Mesothelial cell of epicardium (in vitro differentiated cells): ENCODE results near the gene CYTH4. TPM values are rescaled to one million over a fixed set of nuclear protein-coding genes. Genes with fewer than 3 reads are reported as not detected.

Source experiments
- DNase-seq, 2 experiments: peaks; one replicate each; pipeline ENCODE4 v3.0.0; 2021; ENCODE audit warnings: low spot score in 2 of 2; ENCODE audit not compliant: unreplicated experiment in 2 of 2
- H3K27ac Mint-ChIP-seq: 2 replicates; pipeline ENCODE4 v1.8.0; 2021; ENCODE audit warnings: mixed read lengths
- H3K27me3 Mint-ChIP-seq: 2 replicates; pipeline ENCODE4 v1.8.0; 2021; ENCODE audit warnings: low read depth, mixed read lengths
- H3K36me3 Mint-ChIP-seq: 2 replicates; pipeline ENCODE4 v1.8.0; 2021; ENCODE audit warnings: mixed read lengths
- H3K4me1 Mint-ChIP-seq: 2 replicates; pipeline ENCODE4 v1.8.0; 2021; ENCODE audit warnings: mixed read lengths
- H3K4me3 Mint-ChIP-seq: 2 replicates; pipeline ENCODE4 v1.8.0; 2021; ENCODE audit warnings: mild to moderate bottlenecking, moderate library complexity, mixed read lengths
- H3K9me3 Mint-ChIP-seq: 2 replicates; pipeline ENCODE4 v1.8.0; 2021; ENCODE audit warnings: mixed read lengths
- total RNA-seq: library from RNA; stranded (reverse); gene quantifications from 3 replicates; pipeline ENCODE4 v1.2.1, GENCODE V29; 2021
- TF ChIP-seq, protein P1 (sequence below): fragments of 200-600 bp; sonication (generic); IDR thresholded peaks from one replicate; pipeline ENCODE4 v1.5.0; 2021; ENCODE audit warnings: antibody characterized with exemption; ENCODE audit not compliant: unreplicated experiment

CYTH4 gene
- total RNA-seq, 1 donor from 2014 or later, result not detected

DNA sequence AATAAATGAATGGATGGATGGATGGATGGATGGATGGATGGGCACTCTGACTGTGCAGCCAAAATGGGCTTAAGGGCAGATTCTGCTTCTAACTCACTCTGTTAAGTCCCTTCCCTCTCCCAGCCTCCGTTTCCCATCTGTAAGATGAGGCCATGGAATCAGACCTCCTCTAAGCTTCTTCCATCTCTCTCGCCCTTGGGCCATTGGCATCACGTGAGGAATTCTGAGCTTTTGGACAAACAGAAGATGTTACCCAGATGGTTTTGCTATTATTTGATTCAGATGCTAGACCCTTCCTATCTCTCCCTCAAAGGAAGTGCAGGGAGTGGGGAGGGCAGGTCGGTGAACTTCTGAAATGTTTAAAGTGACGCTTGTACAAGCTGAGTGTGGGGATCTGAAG lies 4.0 kb upstream of the CYTH4 start:
- Mint-ChIP-seq H3K4me3 (no peak overlapping the region), H3K9me3 (no peaks in the 10 kb centered on the region), H3K27ac (no peak overlapping the region), H3K4me1 (no peaks in the 10 kb centered on the region), H3K27me3 (peaks cover 24% of the 10 kb centered on the region), H3K36me3 (no peaks in the 10 kb centered on the region)
- TF ChIP-seq, protein P1, sequence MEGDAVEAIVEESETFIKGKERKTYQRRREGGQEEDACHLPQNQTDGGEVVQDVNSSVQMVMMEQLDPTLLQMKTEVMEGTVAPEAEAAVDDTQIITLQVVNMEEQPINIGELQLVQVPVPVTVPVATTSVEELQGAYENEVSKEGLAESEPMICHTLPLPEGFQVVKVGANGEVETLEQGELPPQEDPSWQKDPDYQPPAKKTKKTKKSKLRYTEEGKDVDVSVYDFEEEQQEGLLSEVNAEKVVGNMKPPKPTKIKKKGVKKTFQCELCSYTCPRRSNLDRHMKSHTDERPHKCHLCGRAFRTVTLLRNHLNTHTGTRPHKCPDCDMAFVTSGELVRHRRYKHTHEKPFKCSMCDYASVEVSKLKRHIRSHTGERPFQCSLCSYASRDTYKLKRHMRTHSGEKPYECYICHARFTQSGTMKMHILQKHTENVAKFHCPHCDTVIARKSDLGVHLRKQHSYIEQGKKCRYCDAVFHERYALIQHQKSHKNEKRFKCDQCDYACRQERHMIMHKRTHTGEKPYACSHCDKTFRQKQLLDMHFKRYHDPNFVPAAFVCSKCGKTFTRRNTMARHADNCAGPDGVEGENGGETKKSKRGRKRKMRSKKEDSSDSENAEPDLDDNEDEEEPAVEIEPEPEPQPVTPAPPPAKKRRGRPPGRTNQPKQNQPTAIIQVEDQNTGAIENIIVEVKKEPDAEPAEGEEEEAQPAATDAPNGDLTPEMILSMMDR, result no peak
- no peak for DNase-seq

DNA sequence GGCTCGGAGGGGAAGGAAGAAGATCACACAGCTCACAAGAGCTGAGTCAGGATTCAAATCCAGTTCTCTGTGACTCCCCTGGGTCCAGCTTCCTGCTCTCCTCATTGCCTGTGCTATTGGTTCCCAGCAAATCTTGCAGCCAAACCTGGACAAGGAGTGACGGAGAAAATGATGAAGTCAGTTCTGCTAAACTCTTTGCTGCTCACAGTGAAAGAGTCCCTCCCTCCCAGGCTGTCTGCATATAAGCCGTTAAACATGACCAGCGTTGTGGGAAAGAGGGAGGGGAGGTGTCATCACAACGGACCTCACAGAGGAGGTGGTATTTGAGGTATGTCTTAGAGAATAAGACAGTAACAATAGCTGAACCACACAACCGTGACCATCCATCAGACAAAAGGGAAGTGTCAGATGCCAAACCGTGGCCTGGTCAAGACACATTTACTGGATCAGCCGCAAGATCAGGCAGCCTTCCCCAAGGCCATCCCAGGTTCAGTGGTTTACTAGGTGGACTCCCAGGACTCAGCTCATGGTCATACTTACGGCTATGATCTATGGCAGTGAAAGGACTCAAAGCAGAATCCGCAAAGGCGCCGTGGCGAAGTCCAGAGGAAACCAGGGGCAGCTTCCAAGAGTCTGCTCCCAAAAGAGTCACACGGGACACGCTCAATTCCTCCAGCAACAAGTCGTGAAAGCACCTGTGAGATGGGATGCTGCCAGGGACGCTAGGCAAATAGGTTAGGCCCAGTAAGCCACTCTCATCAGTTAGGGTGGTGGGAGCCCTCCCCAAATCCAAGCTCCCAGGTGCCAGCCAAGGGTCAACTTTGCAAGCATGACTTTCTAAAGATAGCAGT lies 2.8 kb upstream of the CYTH4 start:
- H3K27ac Mint-ChIP-seq, result no peak overlapping the region
- DNase-seq, result no peak

DNA sequence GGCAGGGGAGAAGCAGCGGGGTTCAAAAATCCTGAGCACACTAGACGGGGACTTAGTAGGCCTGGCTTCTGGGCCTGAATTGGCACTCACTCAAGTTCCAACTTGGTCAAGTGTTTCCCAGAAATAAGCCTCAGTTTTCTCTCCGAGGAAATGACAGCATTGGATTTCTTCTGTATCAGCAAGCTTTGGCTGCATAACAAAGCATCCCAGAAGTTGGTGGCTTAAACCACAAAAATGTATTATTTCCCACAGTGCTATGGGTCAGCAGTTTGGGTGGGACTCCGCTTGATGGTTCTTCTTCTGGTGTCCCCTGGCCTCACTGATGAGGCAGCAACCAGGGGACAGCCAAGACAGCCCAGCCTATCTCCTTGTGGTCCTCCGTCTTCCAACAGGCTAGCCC lies 1.6 kb upstream of the CYTH4 start:
- Mint-ChIP-seq H3K27me3 (peaks cover 30% of the 10 kb centered on the region), H3K4me3 (no peak overlapping the region), H3K9me3 (no peaks in the 10 kb centered on the region), H3K4me1 (no peaks in the 10 kb centered on the region), H3K36me3 (no peaks in the 10 kb centered on the region), H3K27ac (no peak overlapping the region)
- DNase-seq, result no peak
- TF ChIP-seq, protein P1, result no peak

More for the DNA sequence above, 2.8 kb upstream of the CYTH4 start:
- Mint-ChIP-seq H3K9me3 (no peaks in the 10 kb centered on the region), H3K36me3 (no peaks in the 10 kb centered on the region), H3K4me1 (no peaks in the 10 kb centered on the region), H3K27me3 (peaks cover 27% of the 10 kb centered on the region), H3K4me3 (no peak overlapping the region)
- TF ChIP-seq, protein P1, result no peak

DNA sequence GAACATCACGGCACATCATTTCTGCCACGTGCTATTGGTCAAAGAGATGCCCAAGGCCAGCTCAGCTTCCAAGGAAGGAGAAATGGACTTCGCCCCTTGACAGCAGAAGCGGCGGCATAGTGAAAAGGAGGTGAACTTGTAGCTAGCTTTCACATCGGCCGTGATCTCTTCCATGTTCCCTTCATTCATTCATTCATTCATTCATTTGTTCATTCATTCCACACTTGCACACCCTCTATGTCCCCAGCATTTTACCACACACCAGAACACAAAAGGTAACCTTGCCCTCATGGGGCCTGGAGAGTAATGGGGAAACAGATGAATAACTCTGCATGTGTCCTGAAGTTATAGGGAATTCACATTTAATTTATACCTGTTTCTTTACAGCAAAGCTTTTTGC lies 1.1 kb upstream of the CYTH4 start:
- TF ChIP-seq, protein P1, result no peak
- no peak overlapping the region for H3K27ac Mint-ChIP-seq
- H3K9me3 Mint-ChIP-seq, result no peaks in the 10 kb centered on the region

DNA sequence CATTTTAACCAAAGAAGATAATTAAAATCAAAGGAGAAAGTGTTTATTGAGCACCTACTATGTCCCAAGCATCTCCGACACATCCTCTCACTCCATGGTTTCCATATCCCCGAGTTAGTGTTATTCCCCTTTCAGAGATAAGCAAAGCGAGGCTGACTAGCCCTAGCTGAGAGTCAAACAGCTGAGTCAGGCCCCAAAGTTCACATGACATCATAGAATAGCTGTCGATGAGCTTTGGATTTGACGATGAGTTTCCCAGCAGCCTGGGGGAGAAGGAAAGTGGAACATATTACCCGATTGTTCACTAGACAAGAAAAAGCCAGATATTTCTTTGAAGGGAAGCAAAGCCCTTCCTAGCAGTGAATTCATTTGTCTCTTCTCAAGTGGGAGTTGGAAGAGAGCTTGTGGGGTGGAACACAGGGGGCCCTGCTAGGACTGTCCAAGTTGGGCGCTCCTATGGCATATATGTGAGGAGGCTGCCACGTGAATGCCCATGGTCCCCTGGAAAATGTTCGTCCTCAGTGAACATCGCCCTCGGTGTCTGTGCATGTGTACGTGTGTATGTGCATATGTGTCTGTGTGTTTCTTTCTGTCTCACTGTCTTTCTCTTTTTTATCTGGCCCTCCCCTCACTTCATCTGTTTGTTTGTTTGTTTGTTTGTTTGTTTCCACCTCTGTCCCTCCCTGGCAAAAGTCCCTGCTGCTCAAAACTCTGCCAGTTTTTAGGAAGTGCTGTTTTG lies 493 bp upstream of the CYTH4 start:
- H3K9me3 Mint-ChIP-seq, result no peaks in the 10 kb centered on the region
- no peak for DNase-seq
- TF ChIP-seq, protein P1, result no peak
- H3K4me1 Mint-ChIP-seq, result no peaks in the 10 kb centered on the region
- H3K36me3 Mint-ChIP-seq, result no peaks in the 10 kb centered on the region
- no peak overlapping the region for H3K27ac Mint-ChIP-seq
- H3K4me3 Mint-ChIP-seq, result no peak overlapping the region
- H3K27me3 Mint-ChIP-seq, result peaks cover 38% of the 10 kb centered on the region

More for the DNA sequence above, 1.1 kb upstream of the CYTH4 start:
- Mint-ChIP-seq H3K27me3 (peaks cover 33% of the 10 kb centered on the region), H3K36me3 (no peaks in the 10 kb centered on the region), H3K4me3 (no peak overlapping the region), H3K4me1 (no peaks in the 10 kb centered on the region)
- DNase-seq, result no peak
